Esophagus muscularis mucosa (tissue), 4 donors: ENCODE results near the gene MICALL1.

ENCODE experiments used
- CTCF ChIP-seq, 3 experiments: fragments of 200-600 bp in 2 of 3; fragments of 450-650 bp in 1 of 3; sonication (generic) in 2 of 3; IDR thresholded peaks; one replicate each; pipeline ENCODE4 v1.5.1; 2017 to 2019; ENCODE audit warnings: antibody characterized with exemption in 3 of 3, mild to moderate bottlenecking in 2 of 3, moderate library complexity in 1 of 3
- EP300 ChIP-seq: sonication (generic); formaldehyde crosslinking; IDR thresholded peaks from one replicate; pipeline ENCODE4 v1.6.1; 2017; ENCODE audit warnings: antibody characterized with exemption
- POLR2A ChIP-seq: fragments of 450-650 bp; IDR thresholded peaks from one replicate; pipeline ENCODE4 v1.6.1; 2017; ENCODE audit warnings: antibody characterized with exemption, moderate library complexity, mild to moderate bottlenecking, low read depth
- POLR2AphosphoS5 ChIP-seq, 2 donors: sonication (generic); formaldehyde crosslinking; IDR thresholded peaks; one replicate each; pipeline ENCODE4 v1.6.1; 2017; ENCODE audit warnings: antibody characterized with exemption in 2 of 2

GRCh38 chr22:37933711-37934376, 27.7 kb downstream of the MICALL1 start:
- TF ChIP-seq POLR2AphosphoS5 (IDR thresholded peaks at IDR 0.05) (peak; percentile 66 to 80), CTCF (IDR thresholded peaks at IDR 0.05) (peak; percentile 97 to 100 (median 98)), POLR2A (no peak), EP300 (no peak)
